B cell (primary cell): ENCODE data around the gene NDUFA8. TPM values are rescaled to one million over a fixed set of nuclear protein-coding genes. Genes with fewer than 3 reads are reported as not detected.
A peak's percentile ranks its signal among the peaks of the same experiment; 100 is the strongest.

Experiments used
- ATAC-seq: fragments of 200-7000 bp; cut with Tn5 transposase; one replicate; pipeline ENCODE4 v1.10.0; 2021; ENCODE audit warnings: low read depth, mild to moderate bottlenecking, moderate number of reproducible peaks, moderate library complexity
- CTCF ChIA-PET: fragments of 350-600 bp; sonication (Branson Sonifier 250); formaldehyde crosslinking; loops from one replicate; lab custom pipeline; 2021; ENCODE audit warnings: antibody characterized with exemption, inconsistent platforms; lab: Charles Lee
- POLR2A ChIA-PET: fragments of 350-600 bp; sonication (Branson Sonifier 250); formaldehyde crosslinking; loops from one replicate; lab custom pipeline; 2021; ENCODE audit warnings: antibody characterized with exemption; lab: Charles Lee
- DNase-seq: peaks from one replicate; pipeline ENCODE4 v3.0.0; 2013
- H2AFZ ChIP-seq: 2 replicates; pipeline ENCODE4 v1.6.1; 2012; ENCODE audit warnings: mild to moderate bottlenecking, low read depth, low read length; ENCODE audit not compliant: insufficient read depth, poor library complexity, severe bottlenecking
- H3K27ac ChIP-seq, 2 donors: 1 replicate in 1 of 2; 2 replicates in 1 of 2; pipeline ENCODE4 v1.5.1; 2012 to 2013; ENCODE audit warnings: low read length in 2 of 2, mild to moderate bottlenecking in 2 of 2, moderate library complexity in 1 of 2
- H3K27me3 ChIP-seq, 4 experiments: fragments of 200-600 bp in 1 of 4; sonication (generic) in 1 of 4; replicated peaks in 1 of 4; 1 replicate in 2 of 4; 2 replicates in 2 of 4; pipeline versions ENCODE4 v1.6.1 to v1.7.0; 2013 to 2016; ENCODE audit warnings: low read length in 3 of 4, mild to moderate bottlenecking in 2 of 4, mixed read lengths in 1 of 4, moderate library complexity in 1 of 4; ENCODE audit not compliant: insufficient read depth in 4 of 4, control insufficient read depth in 3 of 4; ENCODE audit errors: control extremely low read depth in 1 of 4
- H3K36me3 ChIP-seq, 2 experiments: replicated peaks in 1 of 2; 1 replicate in 1 of 2; 2 replicates in 1 of 2; pipeline versions ENCODE4 v1.6.1 to v1.7.1; 2013; ENCODE audit warnings: low read length in 1 of 2; ENCODE audit not compliant: insufficient read depth in 2 of 2, control insufficient read depth in 1 of 2; ENCODE audit errors: control extremely low read depth in 1 of 2, extremely low read depth in 1 of 2
- H3K4me1 ChIP-seq, 2 donors: fragments of 200-600 bp in 1 of 2; sonication (generic) in 1 of 2; 1 replicate in 1 of 2; 2 replicates in 1 of 2; pipeline versions ENCODE4 v1.5.1 to v1.6.1; 2013 to 2017; ENCODE audit warnings: low read length in 2 of 2; ENCODE audit not compliant: control insufficient read depth in 2 of 2, insufficient read depth in 2 of 2
- H3K4me2 ChIP-seq: replicated peaks from 2 replicates; pipeline ENCODE3; 2012; ENCODE audit warnings: mild to moderate bottlenecking, low read depth, low read length; ENCODE audit not compliant: poor library complexity, severe bottlenecking
- H3K4me3 ChIP-seq, 5 experiments: fragments of 200-600 bp in 1 of 5; sonication (generic) in 1 of 5; 1 replicate in 3 of 5; 2 replicates in 2 of 5; pipeline versions ENCODE4 v1.5.1 to v1.7.0; 2011 to 2016; ENCODE audit warnings: low read length in 4 of 5, mild to moderate bottlenecking in 4 of 5, low read depth in 2 of 5, control low read depth in 1 of 5, moderate library complexity in 1 of 5; ENCODE audit not compliant: insufficient read depth in 1 of 5; ENCODE audit errors: control extremely low read depth in 1 of 5, extremely low read depth in 1 of 5
- H3K79me2 ChIP-seq: fragments of 200-600 bp; sonication (generic); one replicate; pipeline ENCODE4 v1.6.0; 2016; ENCODE audit warnings: low read length; ENCODE audit not compliant: control insufficient read depth, insufficient read depth
- H3K9ac ChIP-seq: fragments of 200-600 bp; sonication (generic); 2 replicates; pipeline ENCODE4 v1.6.1; 2017; ENCODE audit warnings: mild to moderate bottlenecking, low read length, moderate library complexity
- H3K9me3 ChIP-seq, 3 donors: one replicate each; pipeline versions ENCODE4 v1.6.1 to v1.7.1; 2013; ENCODE audit warnings: low read length in 2 of 3; ENCODE audit not compliant: control insufficient read depth in 2 of 3, insufficient read depth in 1 of 3; ENCODE audit errors: control extremely low read depth in 1 of 3
- H4K20me1 ChIP-seq: 2 replicates; pipeline ENCODE4 v1.6.0; 2012; ENCODE audit warnings: mild to moderate bottlenecking, low read length; ENCODE audit not compliant: insufficient read depth, control insufficient read depth, poor library complexity, severe bottlenecking
- H3K27ac Mint-ChIP-seq: one replicate; pipeline ENCODE4 v1.8.0; 2021; ENCODE audit warnings: mixed read lengths
- H3K27me3 Mint-ChIP-seq: one replicate; pipeline ENCODE4 v1.8.0; 2021; ENCODE audit warnings: mixed read lengths
- H3K4me1 Mint-ChIP-seq: one replicate; pipeline ENCODE4 v1.8.0; 2021; ENCODE audit warnings: mixed read lengths
- H3K4me3 Mint-ChIP-seq: one replicate; pipeline ENCODE4 v1.8.0; 2021; ENCODE audit warnings: mixed read lengths
- H3K9me3 Mint-ChIP-seq: one replicate; pipeline ENCODE4 v1.8.0; 2022; ENCODE audit warnings: mixed read lengths; ENCODE audit not compliant: insufficient read depth
- CTCF ChIP-seq: fragments of 200-600 bp; IDR thresholded peaks from one replicate; pipeline ENCODE4 v1.8.0; 2022; ENCODE audit warnings: antibody characterized with exemption, mild to moderate bottlenecking
- EZH2 ChIP-seq: IDR thresholded peaks from 2 replicates; pipeline ENCODE4 v1.6.1; 2012; ENCODE audit warnings: borderline replicate concordance, low read depth, mild to moderate bottlenecking, moderate library complexity, low read length; ENCODE audit not compliant: insufficient read depth, poor library complexity, severe bottlenecking
- WGBS: methylation state at CpG from one replicate; pipeline ENCODE4 v1.1.5; 2013; ENCODE audit warnings: missing lambda C conversion rate; ENCODE audit not compliant: insufficient coverage; 5-methylcytosine and 5-hydroxymethylcytosine counted together
- intact Hi-C: fragments of 100-400 bp; cut with micrococcal nuclease; formaldehyde crosslinking; loops from one replicate; pipeline ENCODE4 v1.10.0; 2022
- polyA minus RNA-seq: library from RNA; depleted of rRNA, polyadenylated mRNA; stranded (reverse); fragments of >200 nt; gene quantifications from 2 replicates; pipeline ENCODE4 v1.2.3, GENCODE V29; 2012
- polyA plus RNA-seq: library from polyadenylated mRNA; depleted of rRNA; stranded (reverse); fragments of >200 nt; gene quantifications from 2 replicates; pipeline ENCODE4 v1.2.3, GENCODE V29; 2012
- total RNA-seq, 2 donors: library from RNA; stranded (reverse); fragments of 120-200 nt in 1 of 2; gene quantifications; 1 replicate in 1 of 2; 2 replicates in 1 of 2; pipeline versions ENCODE4 v1.2.3 to v1.2.4, GENCODE V29; 2013 to 2022

The NDUFA8 gene
- total RNA-seq (12.7 and 15.7 TPM in 2 replicates), polyA plus RNA-seq (10.6 and 11.1 TPM in 2 replicates), polyA minus RNA-seq (7.3 and 9.0 TPM in 2 replicates)
- 24.9 TPM for total RNA-seq (2013)

- ATAC-seq (peak; percentile 97), DNase-seq (peak; percentile 97)
- TF ChIP-seq EZH2 = no peak
- TF ChIP-seq CTCF = no peak
- H3K27ac ChIP-seq = peak within 1 kb of the TSS; percentile 73 to 83
- Mint-ChIP-seq H3K9me3 (peaks cover 6% of the 10 kb centered on the region), H3K27me3 (peaks cover 23% of the 10 kb centered on the region), H3K27ac (peak within 1 kb of the TSS; percentile 92), H3K4me3 (peak within 1 kb of the TSS; percentile 96), H3K4me1 (peaks cover 35% of the 10 kb centered on the region)
- ChIA-PET CTCF (interaction anchor here (0.7 to 2.1 kb wide), 7 partner anchors 33 to 1327 kb away, joined by 3 to 5 read pairs (median 3); no protein-coding TSS in a partner anchor), POLR2A (interaction anchor here (1.3 kb wide), 1 partner anchor 106 kb away, joined by 4 read pairs; the partner anchor contains the start of genes MRRF and RBM18)
- intact Hi-C loops = loop anchor here (1.0 to 5.0 kb wide), 4 partner anchors 66 to 1582 kb away; partner anchors contain the start of genes MRRF, PDCL, RBM18 and TTLL11
- peaks cover 0 to 2% (median 1%) of the 10 kb centered on the region in 3 donors for H3K9me3 ChIP-seq
- H3K4me3 ChIP-seq = peak within 1 kb of the TSS; percentile 69 to 97 (median 91)
- H3K9ac ChIP-seq = peak within 1 kb of the TSS; percentile 90
- no peaks in the 10 kb centered on the region for H4K20me1 ChIP-seq
- peaks cover 34% of the 10 kb centered on the region for H3K79me2 ChIP-seq
- H3K4me2 ChIP-seq = peak within 1 kb of the TSS; percentile 77
- H3K4me1 ChIP-seq = peaks cover 9% of the 10 kb centered on the region in 2 donors
- peaks cover 0 to 19% (median 0%) of the 10 kb centered on the region in 4 experiments for H3K27me3 ChIP-seq
- no peaks in the 10 kb centered on the region for H3K36me3 ChIP-seq
- H2AFZ ChIP-seq = peak within 1 kb of the TSS; percentile 88
- WGBS = 2% methylated on average over 48 of the region's 56 CpGs
These were observed at the start of gene NDUFA8, which contains the start of gene MORN5 for GRCh38 chr9:122159026-122159924. Gene NDUFA8, minus strand, starts transcription at chr9:122159779. Its CDS starts 102 bp downstream, at chr9:122159677. Gene MORN5, plus strand, starts transcription at chr9:122159908. Its CDS starts 65 bp downstream, at chr9:122159973.
